Measurements from ENCODE around the gene AGPAT1. TPM values are rescaled to one million over a fixed set of nuclear protein-coding genes. Genes with fewer than 3 reads are reported as not detected.

Gene AGPAT1
- total and polyA plus RNA-seq, 2 of the 8 experiments (the other 6 are each of a cell fraction or from before 2014, with no cell fraction given) = 96.0 to 222 TPM

DNA sequence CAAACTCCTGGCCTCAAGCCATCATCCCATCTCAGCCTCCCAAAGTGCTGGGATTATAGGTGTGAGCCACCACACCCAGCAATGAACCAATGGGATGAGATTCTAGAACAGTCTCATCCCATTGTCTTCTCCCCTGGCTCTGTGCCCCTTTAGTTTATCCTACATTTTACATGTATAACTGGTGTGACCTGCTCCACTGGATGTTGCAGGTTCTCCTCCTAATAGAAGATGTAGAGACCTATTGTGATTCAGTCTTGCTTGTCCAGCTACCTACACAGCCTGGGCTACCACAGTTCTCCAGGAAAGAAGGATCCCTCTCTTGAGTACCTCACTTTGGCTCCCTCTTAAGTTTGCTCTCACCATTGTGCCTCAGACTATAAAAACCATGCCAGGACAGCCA lies 43.8 kb downstream of the AGPAT1 start (continued):
- no peak for TF ChIP-seq TAF1 (IDR thresholded peaks at IDR 0.05; ENCODE audit: low read depth, low read length)
- TF ChIP-seq, protein P1, sequence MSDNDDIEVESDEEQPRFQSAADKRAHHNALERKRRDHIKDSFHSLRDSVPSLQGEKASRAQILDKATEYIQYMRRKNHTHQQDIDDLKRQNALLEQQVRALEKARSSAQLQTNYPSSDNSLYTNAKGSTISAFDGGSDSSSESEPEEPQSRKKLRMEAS (IDR thresholded peaks at IDR 0.05) = no peak
- no peak for TF ChIP-seq SIRT6 (IDR thresholded peaks at IDR 0.05; ENCODE audit: low read length)
- no peak for TF ChIP-seq CHD1 (IDR thresholded peaks at IDR 0.05; ENCODE audit: low read depth, low read length)
- no peak for TF ChIP-seq HDAC6 (IDR thresholded peaks at IDR 0.05; ENCODE audit: low read depth, low read length)
- TF ChIP-seq CTBP2 (IDR thresholded peaks at IDR 0.05; ENCODE audit: borderline replicate concordance, insufficient read depth, insufficient read length, low read length) = no peak
- TF ChIP-seq MAFK (IDR thresholded peaks at IDR 0.05; ENCODE audit: low read depth, low read length) = no peak
